Astrocyte (in vitro differentiated cells and primary cell): ENCODE data around the gene METTL16.
"Not testable (repeated sequence)": the region's sequence is repeated elsewhere in the genome, so short reads cannot be mapped to it uniquely, and the experiment has no call there.

Experiments
- CTCF ChIP-seq: IDR thresholded peaks from 2 replicates; pipeline ENCODE4 v1.5.1; 2011; ENCODE audit warnings: low read depth, mild to moderate bottlenecking, inconsistent platforms, low read length, moderate library complexity; ENCODE audit not compliant: insufficient read depth
- EZH2 ChIP-seq: IDR thresholded peaks from 2 replicates; pipeline ENCODE4 v1.6.1; 2012; ENCODE audit warnings: mild to moderate bottlenecking, low read length, inconsistent platforms; ENCODE audit not compliant: insufficient read depth

DNA sequence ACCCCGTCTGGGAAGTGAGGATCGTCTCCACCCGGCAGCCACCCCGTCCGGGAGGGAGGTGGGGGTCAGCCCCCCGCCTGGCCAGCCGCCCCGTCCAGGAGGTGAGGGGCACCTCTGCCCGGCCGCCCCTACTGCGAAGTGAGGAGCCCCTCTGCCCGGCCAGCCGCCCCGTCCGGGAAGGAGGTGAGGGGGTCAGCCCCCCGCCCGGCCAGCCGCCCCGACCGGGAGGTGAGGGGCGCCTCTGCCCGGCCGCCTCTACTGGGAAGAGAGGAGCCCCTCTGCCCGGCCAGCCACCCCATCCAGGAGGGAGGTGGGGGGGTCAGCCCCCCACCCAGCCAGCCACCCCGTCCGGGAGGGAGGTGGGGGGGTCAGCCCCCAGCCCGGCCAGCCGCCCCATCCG is 4.7 kb downstream of the METTL16 start:
- TF ChIP-seq CTCF, EZH2: not testable (repeated sequence)
